22Rv1 (cell line): ENCODE results near the gene HMG20B.

Source experiments
- H3K27ac ChIP-seq: fragments of 450-650 bp; 2 replicates; pipeline ENCODE4 v1.5.1; 2017
- CTCF ChIP-seq: fragments of 450-650 bp; IDR thresholded peaks from 2 replicates; pipeline ENCODE4 v1.5.1; 2017; ENCODE audit warnings: mild to moderate bottlenecking
- ZFX ChIP-seq: fragments of 450-650 bp; IDR thresholded peaks from 2 replicates; pipeline ENCODE4 v1.6.1; 2017; ENCODE audit warnings: antibody characterized with exemption, borderline replicate concordance

HMG20B gene

DNA sequence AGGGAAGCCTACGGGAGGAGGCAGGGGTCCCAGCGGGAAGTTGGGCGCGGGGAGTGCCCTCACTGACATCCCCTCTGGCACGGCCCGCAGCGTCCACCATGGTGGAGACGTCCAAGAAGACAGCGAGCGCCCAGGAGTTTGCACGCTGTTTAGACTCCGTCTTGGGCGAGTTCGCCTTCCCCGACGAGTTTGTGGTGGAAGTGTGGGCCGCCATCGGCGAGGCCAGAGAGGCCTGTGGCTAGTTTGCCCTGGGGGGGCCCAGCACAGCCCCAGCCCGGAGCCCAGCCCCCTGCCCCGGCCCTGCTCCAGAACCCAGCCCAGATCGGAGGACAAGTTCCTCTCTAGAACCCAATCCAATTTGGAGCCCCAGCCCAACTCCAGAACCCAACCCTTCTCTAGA lies 17.2 kb downstream of the HMG20B start:
- no peak overlapping the region for H3K27ac ChIP-seq
- TF ChIP-seq CTCF (no peak), ZFX (no peak)

GRCh38 chr19:3590991-3591659 lies 18.4 kb downstream of the HMG20B start:
- no peak overlapping the region for H3K27ac ChIP-seq
- TF ChIP-seq ZFX (no peak), CTCF (no peak)

DNA sequence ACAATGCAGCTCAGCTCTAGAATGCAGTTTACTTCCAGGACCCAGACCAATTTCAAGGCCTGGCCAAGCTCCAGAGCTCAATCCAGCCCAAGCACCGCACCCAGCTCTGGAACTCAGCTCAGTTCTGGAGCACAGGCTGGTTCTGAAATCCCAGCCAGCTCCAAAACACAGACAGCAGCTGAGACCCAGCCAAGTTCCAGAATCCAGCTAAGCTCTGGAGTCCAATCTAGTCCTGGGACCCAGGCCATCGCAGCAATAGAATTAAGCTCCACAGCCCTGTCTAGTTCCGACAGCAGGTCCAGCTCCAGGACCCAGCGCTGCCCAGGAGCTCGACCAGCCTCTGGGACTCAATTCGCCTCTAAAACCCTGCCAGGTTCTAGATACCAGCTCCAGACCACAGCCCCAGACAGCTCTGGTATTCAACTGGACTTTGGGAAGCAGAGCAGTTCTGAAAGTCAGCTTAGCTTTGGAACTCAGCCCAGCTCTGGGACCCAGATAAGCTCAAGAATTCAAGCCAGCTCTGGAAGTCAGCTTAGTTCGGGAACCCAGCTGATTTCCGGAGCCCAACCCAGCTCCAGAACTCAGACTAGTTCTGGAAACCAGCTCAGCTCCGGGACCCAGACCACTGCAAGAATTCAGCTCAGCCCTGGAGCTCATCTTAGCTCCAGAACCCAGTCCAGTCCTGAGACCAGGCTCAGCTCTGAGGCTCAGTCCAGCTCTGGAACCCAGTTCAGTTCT lies 19.3 kb downstream of the HMG20B start:
- H3K27ac ChIP-seq = no peak overlapping the region
- TF ChIP-seq CTCF = no peak
- TF ChIP-seq ZFX = no peak

DNA sequence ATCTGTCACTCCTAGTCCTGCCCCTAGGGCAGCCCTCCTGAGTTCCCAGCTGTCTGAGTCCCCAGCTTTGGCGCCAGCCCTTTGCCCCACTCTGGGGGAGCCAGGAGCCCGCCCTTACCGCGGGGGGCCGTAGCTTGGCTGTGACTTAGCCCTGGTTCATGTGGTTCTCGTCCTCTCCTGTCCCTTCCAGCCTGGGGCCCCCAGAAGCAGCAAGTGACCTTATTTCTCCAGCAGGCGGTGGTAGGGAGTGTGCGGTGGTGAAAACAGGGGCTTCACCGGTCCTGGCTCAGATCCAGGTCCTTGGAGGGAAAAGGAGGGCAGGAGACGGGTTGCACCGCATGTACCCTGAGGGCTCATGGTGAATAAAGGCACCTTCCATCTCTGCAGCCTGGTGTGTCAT lies 20.4 kb downstream of the HMG20B start:
- no peak for TF ChIP-seq CTCF
- TF ChIP-seq ZFX = no peak

GRCh38 chr19:3595521-3596061 lies 22.8 kb downstream of the HMG20B start:
- TF ChIP-seq CTCF (no peak), ZFX (no peak)
- no peak overlapping the region for H3K27ac ChIP-seq

More for the DNA sequence above, 20.4 kb downstream of the HMG20B start:
- H3K27ac ChIP-seq = no peak overlapping the region

GRCh38 chr19:3599776-3600187 lies 27.0 kb downstream of the HMG20B start:
- no peak overlapping the region for H3K27ac ChIP-seq
- TF ChIP-seq CTCF = peak; percentile 28
- no peak for TF ChIP-seq ZFX

DNA sequence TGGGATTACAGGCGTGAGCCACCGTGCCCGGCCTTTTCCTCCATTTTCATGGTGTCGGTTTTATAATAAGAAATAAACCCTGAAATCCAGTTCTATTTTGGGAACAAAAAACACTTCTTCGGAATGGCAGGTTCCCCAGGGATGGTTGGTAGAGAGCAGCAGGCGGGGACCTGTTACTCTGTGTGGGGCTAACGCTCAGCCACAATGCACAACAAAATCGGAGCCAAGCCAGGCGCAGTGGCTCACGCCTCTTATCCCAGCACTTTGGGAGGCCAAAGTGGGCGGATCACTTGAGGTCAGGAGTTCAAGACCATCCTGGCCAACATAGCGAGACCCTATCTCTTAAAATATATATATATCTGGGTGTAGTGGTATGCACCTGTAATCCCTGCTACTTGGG lies 28.3 kb downstream of the HMG20B start:
- no peak for TF ChIP-seq ZFX
- TF ChIP-seq CTCF = no peak
- H3K27ac ChIP-seq = no peak overlapping the region
